Loucy (cell line): ENCODE measurements around the gene SART1.

ENCODE experiments used
- EZH2phosphoT487 ChIP-seq: fragments of 200-600 bp; IDR thresholded peaks from 2 replicates; pipeline ENCODE4 v1.6.1; 2018; ENCODE audit warnings: antibody characterized with exemption, mild to moderate bottlenecking, moderate library complexity, borderline replicate concordance
- TF ChIP-seq, protein P1 (sequence below): fragments of 200-600 bp; sonication (generic); conservative IDR thresholded peaks from 2 replicates; pipeline ENCODE4 v1.5.1; 2014; ENCODE audit warnings: mild to moderate bottlenecking, antibody characterized with exemption, low read length

DNA sequence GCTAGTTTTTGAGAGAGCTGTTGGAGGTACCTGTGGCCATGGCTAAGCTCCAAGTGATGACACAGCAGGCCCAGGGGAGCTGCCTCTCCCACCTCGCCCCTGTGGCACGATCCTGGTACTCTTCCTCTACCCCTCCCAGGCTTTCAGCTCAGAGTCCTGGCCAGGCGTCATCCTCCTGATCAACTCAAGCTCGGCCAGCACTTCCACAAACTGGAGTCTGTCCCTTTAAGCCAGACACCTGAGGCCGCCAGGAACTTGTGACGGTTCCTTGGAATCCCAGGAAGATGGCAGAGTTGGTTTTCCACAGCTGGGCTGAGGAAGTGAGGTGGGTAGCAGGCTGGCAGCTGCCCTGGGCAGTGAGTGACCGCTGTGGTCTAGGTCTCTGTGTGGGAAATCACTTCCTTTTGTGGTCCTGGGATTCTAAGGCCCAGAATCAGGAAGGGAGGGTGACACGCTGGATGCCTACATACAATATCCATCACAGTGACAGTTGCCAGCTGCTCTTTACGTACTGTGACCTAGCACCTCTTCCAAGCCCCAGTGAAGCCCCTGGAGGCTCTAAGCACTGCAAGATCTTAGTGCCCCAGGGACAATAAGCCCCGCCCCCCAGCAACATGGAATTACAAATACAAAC, 47.1 kb downstream of the SART1 start:
- TF ChIP-seq, protein P1, sequence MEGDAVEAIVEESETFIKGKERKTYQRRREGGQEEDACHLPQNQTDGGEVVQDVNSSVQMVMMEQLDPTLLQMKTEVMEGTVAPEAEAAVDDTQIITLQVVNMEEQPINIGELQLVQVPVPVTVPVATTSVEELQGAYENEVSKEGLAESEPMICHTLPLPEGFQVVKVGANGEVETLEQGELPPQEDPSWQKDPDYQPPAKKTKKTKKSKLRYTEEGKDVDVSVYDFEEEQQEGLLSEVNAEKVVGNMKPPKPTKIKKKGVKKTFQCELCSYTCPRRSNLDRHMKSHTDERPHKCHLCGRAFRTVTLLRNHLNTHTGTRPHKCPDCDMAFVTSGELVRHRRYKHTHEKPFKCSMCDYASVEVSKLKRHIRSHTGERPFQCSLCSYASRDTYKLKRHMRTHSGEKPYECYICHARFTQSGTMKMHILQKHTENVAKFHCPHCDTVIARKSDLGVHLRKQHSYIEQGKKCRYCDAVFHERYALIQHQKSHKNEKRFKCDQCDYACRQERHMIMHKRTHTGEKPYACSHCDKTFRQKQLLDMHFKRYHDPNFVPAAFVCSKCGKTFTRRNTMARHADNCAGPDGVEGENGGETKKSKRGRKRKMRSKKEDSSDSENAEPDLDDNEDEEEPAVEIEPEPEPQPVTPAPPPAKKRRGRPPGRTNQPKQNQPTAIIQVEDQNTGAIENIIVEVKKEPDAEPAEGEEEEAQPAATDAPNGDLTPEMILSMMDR = no peak
- TF ChIP-seq EZH2phosphoT487 = no peak
